Stimulated activated CD4-positive, alpha-beta T cell treated with anti-CD3 and anti-CD28 coated beads, Interleukin-1b, Interleukin-23, amount 100 ng/mL, for 1 hour (primary cell): ENCODE results near the gene GLG1.
"Not testable (repeated sequence)": the region's sequence is repeated elsewhere in the genome, so short reads cannot be mapped to it uniquely, and the experiment has no call there.

ENCODE experiments used
- DNase-seq, 2 donors: peaks; one replicate each; pipeline ENCODE4 v3.0.0-alpha.2; 2020; ENCODE audit warnings: low read depth in 2 of 2

Gene GLG1

GRCh38 chr16:74606521-74607309, at the start of gene GLG1:
GLG1 (minus strand) TSS chr16:74607114; CDS start chr16:74607094, 20 bp downstream.
- DNase-seq, result peak; percentile 72 to 79

- no peak for DNase-seq
Observed at GRCh38 chr16:74654536-74655050, 47.7 kb upstream of the GLG1 start.

DNA sequence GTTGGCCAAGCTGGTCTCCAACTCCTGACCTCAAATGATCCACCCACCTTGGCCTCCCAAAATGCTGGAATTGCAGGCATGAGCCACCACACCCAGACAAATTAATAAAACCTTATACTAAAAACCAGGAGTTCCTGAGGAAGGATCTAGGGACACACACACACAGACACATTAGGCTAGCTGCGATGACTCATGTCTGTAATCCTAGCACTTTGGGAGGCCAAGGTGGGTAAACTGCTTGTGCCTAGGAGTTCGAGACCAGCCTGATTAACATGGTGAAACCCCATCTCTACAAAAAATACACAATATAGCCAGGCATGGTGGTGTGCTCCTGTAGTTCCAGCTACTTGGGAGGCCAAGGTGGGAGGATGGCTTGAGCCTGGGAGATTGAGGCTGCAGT, 46.0 kb upstream of the GLG1 start:
- DNase-seq, result not testable (repeated sequence)

GRCh38 chr16:74652249-74652648, 45.3 kb upstream of the GLG1 start:
- no peak for DNase-seq

DNA sequence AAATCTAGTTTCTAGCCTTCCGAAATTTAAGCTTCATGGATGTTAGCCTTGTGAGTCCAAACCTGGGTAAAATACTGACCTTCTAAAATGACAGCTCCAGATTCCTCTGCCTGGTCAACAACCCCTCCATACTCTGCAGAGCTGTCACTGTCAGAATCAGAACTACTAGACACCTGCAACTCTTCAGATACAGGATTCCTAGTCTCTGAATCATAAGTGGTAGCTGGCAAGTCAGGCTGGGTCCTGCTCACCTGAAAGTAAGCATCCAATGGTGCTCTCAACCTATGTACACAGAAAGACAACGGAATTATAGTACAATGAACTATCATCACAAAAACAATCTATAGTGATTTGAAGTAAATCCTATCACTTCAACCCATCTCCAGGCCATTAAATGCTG, 44.9 kb upstream of the GLG1 start:
- DNase-seq, result no peak

DNA sequence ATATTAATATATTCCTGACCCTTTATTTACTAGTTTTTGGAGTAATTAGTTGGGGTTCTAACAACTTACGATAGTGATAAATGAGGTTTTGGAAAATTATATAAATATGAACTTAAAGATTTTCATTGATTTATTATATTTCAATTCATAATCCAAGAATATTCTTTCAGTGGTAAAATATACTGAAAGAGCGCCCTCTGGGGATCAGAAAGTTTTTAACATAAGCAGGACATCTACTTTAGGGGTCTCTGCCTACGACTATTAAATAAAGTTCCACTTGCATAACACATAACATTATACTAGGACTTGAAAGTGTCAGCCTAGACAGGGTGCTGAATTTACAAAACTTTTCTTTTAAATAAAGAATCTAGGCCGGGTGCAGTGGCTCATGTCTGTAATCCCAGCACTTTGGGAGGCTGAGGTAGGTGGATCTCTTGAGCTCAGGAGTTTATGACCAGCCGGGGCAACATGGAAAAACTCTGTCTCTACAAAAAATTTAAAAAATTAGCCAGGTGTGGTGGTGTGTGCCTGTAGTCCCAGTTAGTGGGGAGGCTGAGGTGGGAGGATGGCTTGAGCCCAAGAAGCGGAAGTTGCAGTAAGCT, 44.2 kb upstream of the GLG1 start:
- no peak for DNase-seq

GRCh38 chr16:74649839-74650504, 43.1 kb upstream of the GLG1 start:
- DNase-seq, result no peak

DNA sequence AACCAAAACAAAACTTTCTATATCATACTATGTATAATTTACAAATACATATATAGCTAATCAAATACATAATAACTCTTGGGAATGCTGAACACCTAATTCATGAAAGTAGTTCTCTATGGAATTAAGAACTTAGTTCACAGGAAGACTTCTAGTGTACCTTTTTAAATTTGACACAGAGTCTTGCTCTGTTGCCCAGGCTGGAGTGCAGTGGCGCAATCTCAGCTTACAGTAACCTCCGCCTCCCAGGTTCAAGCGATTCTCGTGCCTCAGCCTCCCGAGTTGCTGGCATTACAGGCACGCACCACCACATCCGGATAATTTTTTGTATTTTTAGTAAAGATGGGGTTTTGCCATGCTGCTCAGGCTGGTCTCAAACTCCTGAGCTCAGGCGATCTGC, 35.1 kb upstream of the GLG1 start:
- no peak for DNase-seq

- DNase-seq, result no peak
Observed at GRCh38 chr16:74637742-74638453, 31.0 kb upstream of the GLG1 start.

GRCh38 chr16:74635303-74635702, 28.4 kb upstream of the GLG1 start:
- DNase-seq, result no peak

GRCh38 chr16:74633686-74634085, 26.8 kb upstream of the GLG1 start:
- DNase-seq, result no peak

GRCh38 chr16:74627506-74628220, 20.7 kb upstream of the GLG1 start:
- no peak for DNase-seq

- no peak for DNase-seq
Observed at GRCh38 chr16:74626741-74627416, 20.0 kb upstream of the GLG1 start.

- no peak for DNase-seq
Observed at GRCh38 chr16:74625500-74626350, 18.8 kb upstream of the GLG1 start.

- no peak for DNase-seq
Observed at GRCh38 chr16:74623839-74624235, 16.9 kb upstream of the GLG1 start.

- no peak for DNase-seq
Observed at GRCh38 chr16:74623214-74623838, 16.4 kb upstream of the GLG1 start.

DNA sequence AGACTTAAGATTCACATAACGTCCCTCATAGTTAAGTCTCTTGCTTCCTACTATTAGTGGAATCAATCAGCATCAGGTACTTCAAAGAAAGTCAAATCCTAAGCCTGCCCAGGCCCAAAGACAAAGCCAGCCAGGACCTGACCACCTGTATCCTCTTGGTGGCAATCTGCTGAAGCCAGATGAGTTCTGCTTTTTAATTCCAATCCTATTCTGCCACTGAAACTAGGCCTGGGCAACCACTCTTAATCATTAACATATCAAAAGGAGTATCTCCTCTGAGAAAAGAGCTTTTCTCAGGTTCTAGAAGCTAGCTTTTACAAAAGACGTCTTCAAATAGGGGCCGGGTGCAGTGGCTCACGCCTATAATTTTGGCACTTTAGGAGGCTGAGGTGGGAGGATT, 15.1 kb upstream of the GLG1 start:
- no peak for DNase-seq

GRCh38 chr16:74617206-74617788, 10.4 kb upstream of the GLG1 start:
- DNase-seq, result no peak

- DNase-seq, result no peak
Observed at GRCh38 chr16:74611721-74612120, 4.8 kb upstream of the GLG1 start.
